CD14-positive monocyte (primary cell): ENCODE results near the gene ABCA2. TPM values are rescaled to one million over a fixed set of nuclear protein-coding genes. Genes with fewer than 3 reads are reported as not detected.

ENCODE experiments used
- DNase-seq, 3 donors: peaks; one replicate each; pipeline ENCODE4 v3.0.0-alpha.2; 2011 to 2022
- H2AFZ ChIP-seq: 2 replicates; pipeline ENCODE4 v1.6.0; 2012; ENCODE audit warnings: mild to moderate bottlenecking, low read depth, low read length, inconsistent platforms; ENCODE audit not compliant: insufficient read depth, poor library complexity, severe bottlenecking
- H3K27ac ChIP-seq, 2 donors: 1 replicate in 1 of 2; 2 replicates in 1 of 2; pipeline ENCODE4 v1.5.1; 2012 to 2013; ENCODE audit warnings: low read length in 2 of 2, control low read depth in 1 of 2, inconsistent platforms in 1 of 2, low read depth in 1 of 2, mild to moderate bottlenecking in 1 of 2
- H3K27me3 ChIP-seq, 2 donors: one replicate each; pipeline versions ENCODE4 v1.6.0 to v1.6.1; 2011 to 2013; ENCODE audit warnings: low read length in 2 of 2; ENCODE audit not compliant: control insufficient read depth in 2 of 2, insufficient read depth in 2 of 2
- H3K36me3 ChIP-seq, 2 donors: replicated peaks in 1 of 2; 1 replicate in 1 of 2; 2 replicates in 1 of 2; pipeline versions ENCODE4 v1.5.1 to v1.6.1; 2012 to 2013; ENCODE audit warnings: low read length in 2 of 2, control low read depth in 1 of 2, inconsistent platforms in 1 of 2, mild to moderate bottlenecking in 1 of 2; ENCODE audit not compliant: insufficient read depth in 2 of 2, control insufficient read depth in 1 of 2
- H3K4me1 ChIP-seq, 2 donors: 1 replicate in 1 of 2; 2 replicates in 1 of 2; pipeline versions ENCODE4 v1.5.1 to v1.6.1; 2012 to 2013; ENCODE audit warnings: low read length in 2 of 2, control low read depth in 1 of 2, inconsistent platforms in 1 of 2, mild to moderate bottlenecking in 1 of 2, moderate library complexity in 1 of 2; ENCODE audit not compliant: insufficient read depth in 2 of 2, control insufficient read depth in 1 of 2
- H3K4me2 ChIP-seq: replicated peaks from 2 replicates; pipeline ENCODE3; 2012; ENCODE audit warnings: low read length, moderate library complexity, mild to moderate bottlenecking; ENCODE audit not compliant: poor library complexity, severe bottlenecking; ENCODE audit errors: extremely low read depth
- H3K4me3 ChIP-seq, 3 experiments: fragments of 200-600 bp in 1 of 3; sonication (generic) in 1 of 3; replicated peaks in 1 of 3; 1 replicate in 2 of 3; 2 replicates in 1 of 3; pipeline ENCODE4 v1.5.1; 2011 to 2013; ENCODE audit warnings: low read length in 3 of 3, mild to moderate bottlenecking in 3 of 3, control low read depth in 2 of 3, low read depth in 2 of 3, inconsistent platforms in 1 of 3, moderate library complexity in 1 of 3
- H3K79me2 ChIP-seq: 2 replicates; pipeline ENCODE4 v1.6.0; 2012; ENCODE audit warnings: mild to moderate bottlenecking, control low read depth, inconsistent platforms, low read length, moderate library complexity; ENCODE audit not compliant: insufficient read depth
- H3K9ac ChIP-seq: 2 replicates; pipeline ENCODE4 v1.6.0; 2017; ENCODE audit warnings: low read length, mild to moderate bottlenecking; ENCODE audit not compliant: insufficient read depth, poor library complexity, severe bottlenecking
- H3K9me3 ChIP-seq, 2 donors: replicated peaks in 1 of 2; 1 replicate in 1 of 2; 2 replicates in 1 of 2; pipeline versions ENCODE4 v1.5.1 to v1.6.1; 2012 to 2013; ENCODE audit warnings: low read length in 2 of 2, control low read depth in 1 of 2; ENCODE audit not compliant: control insufficient read depth in 1 of 2, insufficient read depth in 1 of 2
- H4K20me1 ChIP-seq: 2 replicates; pipeline ENCODE4 v1.6.0; 2012; ENCODE audit warnings: mild to moderate bottlenecking, low read length, control low read depth, moderate library complexity; ENCODE audit not compliant: insufficient read depth
- H3K27ac Mint-ChIP-seq, 7 donors: one replicate each; pipeline ENCODE4 v1.8.0; 2020; ENCODE audit warnings: mild to moderate bottlenecking in 7 of 7, mixed read lengths in 7 of 7, moderate library complexity in 6 of 7, inconsistent platforms in 2 of 7
- H3K27me3 Mint-ChIP-seq, 3 donors: one replicate each; pipeline ENCODE4 v1.8.0; 2021 to 2022; ENCODE audit warnings: low read depth in 3 of 3, mild to moderate bottlenecking in 3 of 3, mixed read lengths in 3 of 3, moderate library complexity in 3 of 3, inconsistent platforms in 1 of 3
- H3K36me3 Mint-ChIP-seq, 2 donors: one replicate each; pipeline ENCODE4 v1.8.0; 2020; ENCODE audit warnings: mixed read lengths in 2 of 2, inconsistent platforms in 1 of 2, mild to moderate bottlenecking in 1 of 2
- H3K4me1 Mint-ChIP-seq: one replicate; pipeline ENCODE4 v1.8.0; 2020; ENCODE audit warnings: mild to moderate bottlenecking, mixed read lengths
- H3K4me3 Mint-ChIP-seq, 2 donors: one replicate each; pipeline ENCODE4 v1.8.0; 2020; ENCODE audit warnings: mild to moderate bottlenecking in 2 of 2, mixed read lengths in 2 of 2, moderate library complexity in 1 of 2
- H3K9me3 Mint-ChIP-seq, 7 donors: one replicate each; pipeline ENCODE4 v1.8.0; 2020 to 2022; ENCODE audit warnings: mixed read lengths in 7 of 7, mild to moderate bottlenecking in 6 of 7, moderate library complexity in 6 of 7, inconsistent platforms in 2 of 7
- WGBS: methylation state at CpG from one replicate; pipeline ENCODE4 v1.1.5; 2013; ENCODE audit warnings: missing lambda C conversion rate; ENCODE audit not compliant: insufficient coverage; 5-methylcytosine and 5-hydroxymethylcytosine counted together
- intact Hi-C, 2 donors: fragments of 100-400 bp; cut with micrococcal nuclease; formaldehyde crosslinking; loops; one replicate each; pipeline versions ENCODE4 v1.15.0 to v1.15.1; 2023
- polyA plus RNA-seq, 3 donors: library from polyadenylated mRNA; depleted of rRNA in 1 of 3; unstranded in 2 of 3; stranded (reverse) in 1 of 3; fragments of 300-500 nt in 2 of 3; fragments of >200 nt in 1 of 3; fragmentation: Illumina TruSeq in 2 of 3; gene quantifications; 1 replicate in 2 of 3; 2 replicates in 1 of 3; pipeline ENCODE4 v1.2.3, GENCODE V29; 2012 to 2021
- TF ChIP-seq, protein P1 (sequence below): fragments of 200-600 bp; IDR thresholded peaks from one replicate; pipeline ENCODE4 v1.8.0; 2022; ENCODE audit warnings: antibody characterized with exemption, mild to moderate bottlenecking

The ABCA2 gene
- polyA plus RNA-seq, 3 donors = 0.18 to 30.7 (median 0.40) TPM

DNA sequence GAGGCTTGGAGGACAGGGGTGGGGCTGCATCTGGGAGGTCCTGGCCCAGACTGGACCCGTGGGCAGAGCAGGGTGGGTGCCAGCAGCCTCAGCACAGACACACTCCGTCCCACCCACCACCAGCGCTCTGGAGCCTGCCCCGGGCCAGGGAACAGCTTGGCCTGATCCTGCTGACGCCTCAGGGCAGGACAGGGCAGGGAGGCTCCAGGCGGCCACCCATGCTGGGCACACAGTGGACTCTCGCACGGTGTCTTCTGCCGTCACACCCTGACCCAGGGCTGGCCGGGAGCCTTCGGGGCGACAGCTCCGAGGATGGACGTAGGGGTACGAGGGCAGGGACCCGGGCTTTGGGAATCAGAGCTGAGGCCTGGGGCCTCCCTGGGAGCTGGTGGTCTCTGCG lies 58.9 kb downstream of the ABCA2 start:
- Mint-ChIP-seq H3K4me1 (peaks cover 16% of the 10 kb centered on the region), H3K36me3 (no peaks in the 10 kb centered on the region), H3K27ac (no peak overlapping the region), H3K4me3 (no peak overlapping the region), H3K9me3 (no peaks in the 10 kb centered on the region), H3K27me3 (peaks cover 8 to 22% (median 14%) of the 10 kb centered on the region in 3 donors)
- Histone ChIP-seq H3K9me3 (no peaks in the 10 kb centered on the region), H3K36me3 (no peaks in the 10 kb centered on the region), H3K27me3 (no peaks in the 10 kb centered on the region), H2AFZ (no peak overlapping the region), H3K4me2 (no peak overlapping the region), H3K79me2 (no peaks in the 10 kb centered on the region), H3K9ac (no peak overlapping the region), H4K20me1 (no peaks in the 10 kb centered on the region), H3K4me3 (no peak overlapping the region), H3K4me1 (peaks cover 9 to 19% of the 10 kb centered on the region in 2 donors), H3K27ac (no peak overlapping the region)
- intact Hi-C loops = no loop called here
- 88% methylated on average over 15 of the region's 17 CpGs for WGBS
- no peak for DNase-seq
- TF ChIP-seq, protein P1, sequence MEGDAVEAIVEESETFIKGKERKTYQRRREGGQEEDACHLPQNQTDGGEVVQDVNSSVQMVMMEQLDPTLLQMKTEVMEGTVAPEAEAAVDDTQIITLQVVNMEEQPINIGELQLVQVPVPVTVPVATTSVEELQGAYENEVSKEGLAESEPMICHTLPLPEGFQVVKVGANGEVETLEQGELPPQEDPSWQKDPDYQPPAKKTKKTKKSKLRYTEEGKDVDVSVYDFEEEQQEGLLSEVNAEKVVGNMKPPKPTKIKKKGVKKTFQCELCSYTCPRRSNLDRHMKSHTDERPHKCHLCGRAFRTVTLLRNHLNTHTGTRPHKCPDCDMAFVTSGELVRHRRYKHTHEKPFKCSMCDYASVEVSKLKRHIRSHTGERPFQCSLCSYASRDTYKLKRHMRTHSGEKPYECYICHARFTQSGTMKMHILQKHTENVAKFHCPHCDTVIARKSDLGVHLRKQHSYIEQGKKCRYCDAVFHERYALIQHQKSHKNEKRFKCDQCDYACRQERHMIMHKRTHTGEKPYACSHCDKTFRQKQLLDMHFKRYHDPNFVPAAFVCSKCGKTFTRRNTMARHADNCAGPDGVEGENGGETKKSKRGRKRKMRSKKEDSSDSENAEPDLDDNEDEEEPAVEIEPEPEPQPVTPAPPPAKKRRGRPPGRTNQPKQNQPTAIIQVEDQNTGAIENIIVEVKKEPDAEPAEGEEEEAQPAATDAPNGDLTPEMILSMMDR = no peak

DNA sequence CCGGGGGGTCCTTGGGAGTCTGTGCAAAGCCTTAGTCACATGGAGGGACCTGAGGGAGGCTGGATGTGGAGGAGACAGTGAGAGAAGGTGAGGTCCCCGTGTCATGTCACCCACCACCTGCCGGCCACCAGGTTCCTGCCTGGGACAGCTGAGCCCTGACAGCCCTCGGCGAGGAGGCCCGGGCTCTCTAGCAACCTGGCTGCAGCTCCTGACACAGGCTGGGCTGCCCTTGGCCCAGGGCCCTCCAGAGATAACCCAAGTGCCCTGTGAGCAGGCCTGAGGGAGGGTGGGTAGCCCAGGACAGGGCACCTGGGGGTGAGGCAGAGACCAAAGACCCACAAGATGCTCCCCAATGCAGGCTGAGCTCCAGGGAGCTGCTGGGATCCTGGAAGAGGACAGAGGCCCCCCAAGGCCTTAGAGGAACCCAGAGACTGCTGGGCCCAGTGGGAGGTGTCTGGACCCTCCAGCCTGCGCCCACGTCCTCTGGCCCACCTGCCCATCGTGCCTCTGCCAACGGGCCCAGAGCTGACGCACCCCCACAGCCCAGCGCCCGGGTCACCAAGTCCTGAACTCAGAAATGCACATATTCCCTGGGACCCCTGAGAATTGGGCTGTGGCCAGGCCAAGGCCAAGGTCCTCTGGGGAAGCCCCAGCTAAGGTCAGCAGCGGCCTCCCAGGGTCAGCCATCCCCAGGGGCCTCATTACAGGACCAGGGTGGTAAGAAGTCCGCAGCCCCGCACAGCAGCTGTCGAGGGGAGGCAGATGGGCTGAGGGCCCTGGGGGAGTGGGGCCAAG lies 59.5 kb downstream of the ABCA2 start:
- Mint-ChIP-seq H3K36me3 (no peaks in the 10 kb centered on the region), H3K4me3 (no peak overlapping the region)
- no peak overlapping the region for H2AFZ ChIP-seq

More for the DNA sequence above, 59.5 kb downstream of the ABCA2 start:
- H3K4me2 ChIP-seq = no peak overlapping the region
- H4K20me1 ChIP-seq = no peaks in the 10 kb centered on the region
- H3K79me2 ChIP-seq = no peaks in the 10 kb centered on the region
- no peak for DNase-seq
- H3K9ac ChIP-seq = no peak overlapping the region
- peaks cover 10 to 17% of the 10 kb centered on the region in 2 donors for H3K4me1 ChIP-seq
- Mint-ChIP-seq H3K27ac (no peak overlapping the region), H3K4me1 (peaks cover 16% of the 10 kb centered on the region), H3K27me3 (peaks cover 8 to 18% (median 14%) of the 10 kb centered on the region in 3 donors), H3K9me3 (no peaks in the 10 kb centered on the region)
- H3K9me3 ChIP-seq = no peaks in the 10 kb centered on the region
- 91% methylated on average over 16 of the region's 17 CpGs for WGBS
- no peak overlapping the region for H3K4me3 ChIP-seq
- intact Hi-C loops = no loop called here
- H3K27me3 ChIP-seq = no peaks in the 10 kb centered on the region
- H3K36me3 ChIP-seq = no peaks in the 10 kb centered on the region
- H3K27ac ChIP-seq = no peak overlapping the region
- TF ChIP-seq, protein P1 = no peak
